GM12891 (cell line): Measurements from ENCODE around the gene IFITM5.

Experiments used
- PAX5 ChIP-seq: IDR thresholded peaks from 2 replicates; pipeline ENCODE4 v1.6.1; 2011; ENCODE audit warnings: low read length, moderate library complexity, mild to moderate bottlenecking; ENCODE audit not compliant: insufficient read depth, severe bottlenecking
- POLR2A ChIP-seq: IDR thresholded peaks from 2 replicates; pipeline ENCODE4 v1.6.1; 2011; ENCODE audit warnings: low read depth, low read length, control low read depth
- POLR2AphosphoS5 ChIP-seq: IDR thresholded peaks from 2 replicates; pipeline ENCODE4 v1.6.1; 2011; ENCODE audit warnings: low read depth, low read length, control low read depth
- SPI1 ChIP-seq: IDR thresholded peaks from 2 replicates; pipeline ENCODE4 v1.6.1; 2011; ENCODE audit warnings: low read depth, low read length, control low read depth

- TF ChIP-seq PAX5 (no peak), SPI1 (no peak), POLR2A (no peak), POLR2AphosphoS5 (no peak)
Observed at GRCh38 chr11:289712-290620, 9.4 kb downstream of the IFITM5 start.
